K562 (cell line): ENCODE results near the gene AKR1A1. TPM values are rescaled to one million over a fixed set of nuclear protein-coding genes. Genes with fewer than 3 reads are reported as not detected.

Experiments
- BRD4 ChIP-seq: fragments of 200-600 bp; sonication (generic); IDR thresholded peaks from 2 replicates; pipeline ENCODE4 v1.6.1; 2017; ENCODE audit warnings: inconsistent platforms
- DMBX1 ChIP-seq: fragments of 250-450 bp; sonication (Bioruptor Pico); IDR thresholded peaks from 2 replicates; pipeline ENCODE4 v1.8.0; 2022; ENCODE audit warnings: inconsistent platforms, mild to moderate bottlenecking, moderate library complexity, borderline replicate concordance
- ELF1 ChIP-seq: fragments of 200-800 bp; sonication (Bioruptor generic); IDR thresholded peaks from 2 replicates; pipeline ENCODE4 v1.6.1; 2016; ENCODE audit warnings: missing genetic modification characterization, missing compliant biosample characterization
- MYBL2 ChIP-seq, 2 experiments: fragments of 450-650 bp in 1 of 2; sonication (generic) in 1 of 2; formaldehyde crosslinking in 1 of 2; IDR thresholded peaks; 2 replicates each; pipeline versions ENCODE4 v1.6.1 to v1.8.1; 2017 to 2022; ENCODE audit warnings: borderline replicate concordance in 1 of 2, inconsistent platforms in 1 of 2, low read depth in 1 of 2, mild to moderate bottlenecking in 1 of 2, missing genetic modification reagents in 1 of 2, moderate library complexity in 1 of 2
- RAD21 ChIP-seq, 2 experiments: fragments of 250-450 bp in 1 of 2; fragments of 450-650 bp in 1 of 2; sonication (Bioruptor Pico) in 1 of 2; formaldehyde crosslinking in 1 of 2; IDR thresholded peaks in 1 of 2; conservative IDR thresholded peaks in 1 of 2; 2 replicates each; pipeline versions ENCODE4 v1.4.0 to v1.8.0; 2020 to 2022; ENCODE audit warnings: mild to moderate bottlenecking in 2 of 2, moderate library complexity in 1 of 2
- SRSF7 ChIP-seq: fragments of 200-400 bp; formaldehyde crosslinking; optimal IDR thresholded peaks from 2 replicates; pipeline ENCODE3; 2017; ENCODE audit warnings: mild to moderate bottlenecking, low read depth, low read length
- XRCC4 ChIP-seq: IDR thresholded peaks from one replicate; pipeline ENCODE4 v1.6.1; 2011; ENCODE audit not compliant: insufficient read depth, insufficient read length; ENCODE audit errors: extremely low read depth
- ZNF212 ChIP-seq: fragments of 450-650 bp; formaldehyde crosslinking; IDR thresholded peaks from 2 replicates; pipeline ENCODE4 v1.4.0; 2020; ENCODE audit warnings: mild to moderate bottlenecking
- ZNF232 ChIP-seq: sonication (generic); formaldehyde crosslinking; IDR thresholded peaks from 2 replicates; pipeline ENCODE4 v1.8.0; 2022; ENCODE audit warnings: mild to moderate bottlenecking, missing genetic modification reagents
- ZNF324 ChIP-seq: fragments of 250-450 bp; sonication (Bioruptor Pico); IDR thresholded peaks from 2 replicates; pipeline ENCODE4 v1.4.0; 2020; ENCODE audit warnings: mild to moderate bottlenecking
- polyA plus RNA-seq, 8 experiments: library from polyadenylated mRNA; depleted of rRNA in 4 of 8; stranded (reverse) in 5 of 8; unstranded in 3 of 8; fragments of >200 nt; fragmentation: Nextera tagmentation in 2 of 8; fragmentation: Illumina TruSeq in 1 of 8; extraction: Ambion mirVana in 2 of 8; extraction: Trizol in 1 of 8; gene quantifications; 2 replicates each; pipeline versions ENCODE4 v1.2.1 to v1.2.3, GENCODE V29; 2011 to 2014; ENCODE audit warnings: inconsistent platforms in 1 of 8, missing spikeins in 1 of 8
- total RNA-seq, 7 experiments: library from RNA; depleted of rRNA in 6 of 7; stranded (reverse); fragments of >200 nt in 6 of 7; fragmentation: Illumina TruSeq in 2 of 7; extraction: Trizol in 2 of 7; gene quantifications; 2 replicates each; pipeline versions ENCODE4 v1.2.1 to v1.2.3, GENCODE V29; 2011 to 2021; ENCODE audit warnings: low replicate concordance in 1 of 7
- TF ChIP-seq, protein P1 (sequence below): fragments of 450-650 bp; IDR thresholded peaks from 2 replicates; pipeline ENCODE4 v1.6.1; 2018; ENCODE audit warnings: mild to moderate bottlenecking, low read depth; ENCODE audit not compliant: partially characterized antibody
- TF ChIP-seq, protein P2 (sequence below), 2 experiments: fragments of 450-650 bp in 1 of 2; IDR thresholded peaks; 2 replicates each; pipeline ENCODE4 v1.6.1; 2011 to 2017; ENCODE audit warnings: low read depth in 2 of 2, antibody characterized with exemption in 1 of 2, borderline replicate concordance in 1 of 2, low read length in 1 of 2, mild to moderate bottlenecking in 1 of 2, mixed read lengths in 1 of 2; ENCODE audit not compliant: control insufficient read depth in 1 of 2
- TF ChIP-seq, protein P3 (sequence below): fragments of 200-800 bp; sonication (Bioruptor generic); IDR thresholded peaks from 2 replicates; pipeline ENCODE4 v1.6.1; 2016; ENCODE audit warnings: missing genetic modification characterization, missing compliant biosample characterization
- TF ChIP-seq, protein P4 (sequence below): fragments of 450-650 bp; formaldehyde crosslinking; IDR thresholded peaks from 2 replicates; pipeline ENCODE4 v1.4.0; 2020; ENCODE audit warnings: mild to moderate bottlenecking

The AKR1A1 gene
- total and polyA plus RNA-seq, 9 of the 15 experiments (the other 6 are each of a cell fraction or from before 2014, with no cell fraction given): 68.6 to 211 (median 132) TPM

DNA sequence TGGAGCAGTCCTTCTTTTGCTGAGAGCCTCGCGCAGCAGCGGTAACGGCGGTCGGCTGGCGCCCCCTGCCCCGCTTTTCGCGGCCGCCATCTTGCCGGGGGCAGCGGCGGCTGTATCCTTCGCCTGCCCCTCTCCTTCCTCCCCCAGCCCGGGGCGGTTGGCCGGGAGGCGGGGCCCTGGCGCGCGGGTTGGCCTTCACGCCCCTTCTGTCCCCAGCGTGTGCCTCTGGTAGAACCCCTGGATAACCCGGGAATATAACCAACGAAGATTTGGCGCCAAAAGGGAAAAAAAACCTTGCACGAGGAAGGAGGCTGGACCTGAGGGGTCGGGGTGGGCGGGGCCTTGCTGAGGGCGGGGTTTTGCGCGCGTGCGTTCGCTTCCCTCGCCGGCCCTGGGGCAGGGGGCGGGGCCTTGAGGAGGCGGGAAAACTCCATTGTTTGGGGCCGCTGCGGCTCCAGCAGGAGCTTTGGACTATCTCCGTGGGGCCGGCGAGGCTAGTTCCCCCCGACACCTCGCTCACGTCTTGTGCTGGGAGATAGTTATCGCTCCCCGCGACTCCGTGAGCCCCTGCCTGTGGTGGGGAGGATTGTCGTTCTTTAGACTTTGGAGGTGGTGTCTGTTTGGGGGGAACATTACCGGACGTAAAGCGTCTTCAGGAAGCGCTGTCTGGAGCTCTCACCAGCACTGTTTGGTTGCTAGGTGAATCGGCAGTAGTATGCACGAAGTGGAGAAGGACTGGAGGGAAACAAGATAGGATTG lies 33.9 kb downstream of the AKR1A1 start (continued):
- no peak for TF ChIP-seq DMBX1 (CRISPR knock-in tag)
- TF ChIP-seq ELF1 (tag): peak; percentile 31; the same call in 1 of the 2 replicates
- TF ChIP-seq, protein P1, sequence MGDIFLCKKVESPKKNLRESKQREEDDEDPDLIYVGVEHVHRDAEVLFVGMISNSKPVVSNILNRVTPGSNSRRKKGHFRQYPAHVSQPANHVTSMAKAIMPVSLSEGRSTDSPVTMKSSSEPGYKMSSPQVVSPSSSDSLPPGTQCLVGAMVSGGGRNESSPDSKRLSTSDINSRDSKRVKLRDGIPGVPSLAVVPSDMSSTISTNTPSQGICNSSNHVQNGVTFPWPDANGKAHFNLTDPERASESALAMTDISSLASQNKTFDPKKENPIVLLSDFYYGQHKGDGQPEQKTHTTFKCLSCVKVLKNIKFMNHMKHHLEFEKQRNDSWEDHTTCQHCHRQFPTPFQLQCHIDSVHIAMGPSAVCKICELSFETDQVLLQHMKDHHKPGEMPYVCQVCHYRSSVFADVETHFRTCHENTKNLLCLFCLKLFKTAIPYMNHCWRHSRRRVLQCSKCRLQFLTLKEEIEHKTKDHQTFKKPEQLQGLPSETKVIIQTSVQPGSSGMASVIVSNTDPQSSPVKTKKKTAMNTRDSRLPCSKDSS: no peak
- TF ChIP-seq ZNF212: no peak
- TF ChIP-seq, protein P2, sequence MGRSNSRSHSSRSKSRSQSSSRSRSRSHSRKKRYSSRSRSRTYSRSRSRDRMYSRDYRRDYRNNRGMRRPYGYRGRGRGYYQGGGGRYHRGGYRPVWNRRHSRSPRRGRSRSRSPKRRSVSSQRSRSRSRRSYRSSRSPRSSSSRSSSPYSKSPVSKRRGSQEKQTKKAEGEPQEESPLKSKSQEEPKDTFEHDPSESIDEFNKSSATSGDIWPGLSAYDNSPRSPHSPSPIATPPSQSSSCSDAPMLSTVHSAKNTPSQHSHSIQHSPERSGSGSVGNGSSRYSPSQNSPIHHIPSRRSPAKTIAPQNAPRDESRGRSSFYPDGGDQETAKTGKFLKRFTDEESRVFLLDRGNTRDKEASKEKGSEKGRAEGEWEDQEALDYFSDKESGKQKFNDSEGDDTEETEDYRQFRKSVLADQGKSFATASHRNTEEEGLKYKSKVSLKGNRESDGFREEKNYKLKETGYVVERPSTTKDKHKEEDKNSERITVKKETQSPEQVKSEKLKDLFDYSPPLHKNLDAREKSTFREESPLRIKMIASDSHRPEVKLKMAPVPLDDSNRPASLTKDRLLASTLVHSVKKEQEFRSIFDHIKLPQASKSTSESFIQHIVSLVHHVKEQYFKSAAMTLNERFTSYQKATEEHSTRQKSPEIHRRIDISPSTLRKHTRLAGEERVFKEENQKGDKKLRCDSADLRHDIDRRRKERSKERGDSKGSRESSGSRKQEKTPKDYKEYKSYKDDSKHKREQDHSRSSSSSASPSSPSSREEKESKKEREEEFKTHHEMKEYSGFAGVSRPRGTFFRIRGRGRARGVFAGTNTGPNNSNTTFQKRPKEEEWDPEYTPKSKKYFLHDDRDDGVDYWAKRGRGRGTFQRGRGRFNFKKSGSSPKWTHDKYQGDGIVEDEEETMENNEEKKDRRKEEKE (IDR thresholded peaks at IDR 0.05; ENCODE audit: borderline replicate concordance in 1 of 2, control insufficient read depth in 1 of 2, low read depth in 2 of 2, low read length in 1 of 2): no peak
- TF ChIP-seq BRD4: peak; percentile 87; the same call in 1 of the 2 replicates
- TF ChIP-seq SRSF7: no peak
- TF ChIP-seq XRCC4: no peak
- TF ChIP-seq, protein P3, sequence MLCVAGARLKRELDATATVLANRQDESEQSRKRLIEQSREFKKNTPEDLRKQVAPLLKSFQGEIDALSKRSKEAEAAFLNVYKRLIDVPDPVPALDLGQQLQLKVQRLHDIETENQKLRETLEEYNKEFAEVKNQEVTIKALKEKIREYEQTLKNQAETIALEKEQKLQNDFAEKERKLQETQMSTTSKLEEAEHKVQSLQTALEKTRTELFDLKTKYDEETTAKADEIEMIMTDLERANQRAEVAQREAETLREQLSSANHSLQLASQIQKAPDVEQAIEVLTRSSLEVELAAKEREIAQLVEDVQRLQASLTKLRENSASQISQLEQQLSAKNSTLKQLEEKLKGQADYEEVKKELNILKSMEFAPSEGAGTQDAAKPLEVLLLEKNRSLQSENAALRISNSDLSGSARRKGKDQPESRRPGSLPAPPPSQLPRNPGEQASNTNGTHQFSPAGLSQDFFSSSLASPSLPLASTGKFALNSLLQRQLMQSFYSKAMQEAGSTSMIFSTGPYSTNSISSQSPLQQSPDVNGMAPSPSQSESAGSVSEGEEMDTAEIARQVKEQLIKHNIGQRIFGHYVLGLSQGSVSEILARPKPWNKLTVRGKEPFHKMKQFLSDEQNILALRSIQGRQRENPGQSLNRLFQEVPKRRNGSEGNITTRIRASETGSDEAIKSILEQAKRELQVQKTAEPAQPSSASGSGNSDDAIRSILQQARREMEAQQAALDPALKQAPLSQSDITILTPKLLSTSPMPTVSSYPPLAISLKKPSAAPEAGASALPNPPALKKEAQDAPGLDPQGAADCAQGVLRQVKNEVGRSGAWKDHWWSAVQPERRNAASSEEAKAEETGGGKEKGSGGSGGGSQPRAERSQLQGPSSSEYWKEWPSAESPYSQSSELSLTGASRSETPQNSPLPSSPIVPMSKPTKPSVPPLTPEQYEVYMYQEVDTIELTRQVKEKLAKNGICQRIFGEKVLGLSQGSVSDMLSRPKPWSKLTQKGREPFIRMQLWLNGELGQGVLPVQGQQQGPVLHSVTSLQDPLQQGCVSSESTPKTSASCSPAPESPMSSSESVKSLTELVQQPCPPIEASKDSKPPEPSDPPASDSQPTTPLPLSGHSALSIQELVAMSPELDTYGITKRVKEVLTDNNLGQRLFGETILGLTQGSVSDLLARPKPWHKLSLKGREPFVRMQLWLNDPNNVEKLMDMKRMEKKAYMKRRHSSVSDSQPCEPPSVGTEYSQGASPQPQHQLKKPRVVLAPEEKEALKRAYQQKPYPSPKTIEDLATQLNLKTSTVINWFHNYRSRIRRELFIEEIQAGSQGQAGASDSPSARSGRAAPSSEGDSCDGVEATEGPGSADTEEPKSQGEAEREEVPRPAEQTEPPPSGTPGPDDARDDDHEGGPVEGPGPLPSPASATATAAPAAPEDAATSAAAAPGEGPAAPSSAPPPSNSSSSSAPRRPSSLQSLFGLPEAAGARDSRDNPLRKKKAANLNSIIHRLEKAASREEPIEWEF (CRISPR knock-in tag): no peak
- TF ChIP-seq, protein P4, sequence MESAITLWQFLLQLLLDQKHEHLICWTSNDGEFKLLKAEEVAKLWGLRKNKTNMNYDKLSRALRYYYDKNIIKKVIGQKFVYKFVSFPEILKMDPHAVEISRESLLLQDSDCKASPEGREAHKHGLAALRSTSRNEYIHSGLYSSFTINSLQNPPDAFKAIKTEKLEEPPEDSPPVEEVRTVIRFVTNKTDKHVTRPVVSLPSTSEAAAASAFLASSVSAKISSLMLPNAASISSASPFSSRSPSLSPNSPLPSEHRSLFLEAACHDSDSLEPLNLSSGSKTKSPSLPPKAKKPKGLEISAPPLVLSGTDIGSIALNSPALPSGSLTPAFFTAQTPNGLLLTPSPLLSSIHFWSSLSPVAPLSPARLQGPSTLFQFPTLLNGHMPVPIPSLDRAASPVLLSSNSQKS (CRISPR knock-in tag): no peak
- peak; percentile 12 to 38; a peak in 2 of 4 replicates for TF ChIP-seq RAD21 (CRISPR knock-in tag; conservative IDR thresholded peaks at IDR 0.05 in 1 of 2, IDR thresholded peaks at IDR 0.05 in 1 of 2)
- TF ChIP-seq ZNF232 (CRISPR knock-in tag): 0 out of 2 replicates have a peak, but pooled peaks have one; percentile 40
- TF ChIP-seq MYBL2 (IDR thresholded peaks at IDR 0.05; ENCODE audit: low read depth): no peak
- no peak for TF ChIP-seq MYBL2 (CRISPR knock-in tag; IDR thresholded peaks at IDR 0.05; ENCODE audit: borderline replicate concordance)
- no peak for TF ChIP-seq ZNF324
